Amygdala (tissue), 56 donors: ENCODE data around the gene AADAC.
A peak's percentile ranks its signal among the peaks of the same experiment; 100 is the strongest.
"Not testable (repeated sequence)": the region's sequence is repeated elsewhere in the genome, so short reads cannot be mapped to it uniquely, and the experiment has no call there.

Source experiments
- DNase-seq, 56 donors: peaks; one replicate each; lab custom pipeline; 2025; lab: John Stamatoyannopoulos, UW

The AADAC gene

GRCh38 chr3:151796105-151796680 lies 17.7 kb upstream of the AADAC start:
- DNase-seq: no peak

GRCh38 chr3:151798466-151798865 lies 15.4 kb upstream of the AADAC start:
- no peak for DNase-seq

GRCh38 chr3:151800431-151800830 lies 13.5 kb upstream of the AADAC start:
- no peak for DNase-seq

- DNase-seq: no peak
Observed at GRCh38 chr3:151804267-151804666, 9.6 kb upstream of the AADAC start.

- no peak for DNase-seq
Observed at GRCh38 chr3:151806838-151807237, 7.1 kb upstream of the AADAC start.

GRCh38 chr3:151808926-151809325 lies 5.0 kb upstream of the AADAC start:
- not testable (repeated sequence) for DNase-seq

GRCh38 chr3:151811474-151811873 lies 2.4 kb upstream of the AADAC start:
- DNase-seq: no peak

- no peak for DNase-seq
Observed at GRCh38 chr3:151814588-151814987, 672 bp downstream of the AADAC start.

- DNase-seq: peak in 6 of 56 donors; percentile 3 to 46 (median 8)
Observed at GRCh38 chr3:151816091-151816604, 2.2 kb downstream of the AADAC start.

- DNase-seq: no peak
Observed at GRCh38 chr3:151817473-151817872, 3.6 kb downstream of the AADAC start.

- no peak for DNase-seq
Observed at GRCh38 chr3:151818361-151818760, 4.4 kb downstream of the AADAC start.

GRCh38 chr3:151819910-151820309 lies 6.0 kb downstream of the AADAC start:
- no peak for DNase-seq

- DNase-seq: no peak
Observed at GRCh38 chr3:151827816-151828215, 13.9 kb downstream of the AADAC start.

GRCh38 chr3:151835751-151836525 lies 22.0 kb downstream of the AADAC start:
- no peak for DNase-seq

GRCh38 chr3:151837057-151837456 lies 23.1 kb downstream of the AADAC start:
- no peak for DNase-seq

- peak in 21 of 56 donors; percentile 2 to 68 (median 12) for DNase-seq
Observed at GRCh38 chr3:151838574-151839312, 24.8 kb downstream of the AADAC start.

GRCh38 chr3:151839313-151839631 lies 25.4 kb downstream of the AADAC start:
- no peak for DNase-seq

GRCh38 chr3:151841801-151842200 lies 27.9 kb downstream of the AADAC start:
- DNase-seq: no peak

- no peak for DNase-seq
Observed at GRCh38 chr3:151843275-151843674, 29.4 kb downstream of the AADAC start.

- DNase-seq: no peak
Observed at GRCh38 chr3:151845306-151845905, 31.5 kb downstream of the AADAC start.

GRCh38 chr3:151850065-151850464 lies 36.1 kb downstream of the AADAC start:
- DNase-seq: not testable (repeated sequence)
